ENCODE measurements around the gene IQCH. TPM values are rescaled to one million over a fixed set of nuclear protein-coding genes. Genes with fewer than 3 reads are reported as not detected.

The IQCH gene
- total and polyA plus RNA-seq, 12 donors = 0.29 to 2.6 (median 1.2) TPM

DNA sequence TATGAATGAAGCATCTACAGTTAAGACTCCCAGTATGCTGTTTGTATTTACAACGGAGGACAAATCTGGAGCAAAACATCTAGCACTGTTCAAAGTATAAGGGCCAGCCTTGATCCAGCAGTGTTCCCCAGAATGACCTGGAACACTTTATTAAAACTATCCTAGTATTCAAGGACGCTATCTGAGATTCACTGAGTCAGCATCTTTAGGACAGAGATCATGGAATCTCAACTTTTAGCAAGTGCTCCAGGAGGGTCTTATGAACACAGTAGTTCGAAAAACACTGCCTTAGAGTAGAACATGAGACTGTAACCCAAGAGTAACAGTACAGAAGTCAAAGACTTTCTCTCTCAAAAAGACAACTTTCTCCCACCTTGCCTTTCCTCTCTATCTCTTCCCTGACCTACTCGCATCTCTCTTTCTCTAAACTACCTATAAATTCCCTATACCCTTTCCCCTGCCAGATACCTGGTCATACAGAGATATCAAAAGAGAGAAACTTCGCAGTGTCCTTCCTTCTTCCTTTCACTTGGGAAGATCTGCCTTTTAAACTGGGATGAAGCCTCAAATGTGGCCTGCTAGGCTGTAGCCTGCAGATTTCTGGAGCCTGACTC, 43.9 kb upstream of the IQCH start:
- H3K4me3 ChIP-seq = no peak overlapping the region
- TF ChIP-seq, protein P1, sequence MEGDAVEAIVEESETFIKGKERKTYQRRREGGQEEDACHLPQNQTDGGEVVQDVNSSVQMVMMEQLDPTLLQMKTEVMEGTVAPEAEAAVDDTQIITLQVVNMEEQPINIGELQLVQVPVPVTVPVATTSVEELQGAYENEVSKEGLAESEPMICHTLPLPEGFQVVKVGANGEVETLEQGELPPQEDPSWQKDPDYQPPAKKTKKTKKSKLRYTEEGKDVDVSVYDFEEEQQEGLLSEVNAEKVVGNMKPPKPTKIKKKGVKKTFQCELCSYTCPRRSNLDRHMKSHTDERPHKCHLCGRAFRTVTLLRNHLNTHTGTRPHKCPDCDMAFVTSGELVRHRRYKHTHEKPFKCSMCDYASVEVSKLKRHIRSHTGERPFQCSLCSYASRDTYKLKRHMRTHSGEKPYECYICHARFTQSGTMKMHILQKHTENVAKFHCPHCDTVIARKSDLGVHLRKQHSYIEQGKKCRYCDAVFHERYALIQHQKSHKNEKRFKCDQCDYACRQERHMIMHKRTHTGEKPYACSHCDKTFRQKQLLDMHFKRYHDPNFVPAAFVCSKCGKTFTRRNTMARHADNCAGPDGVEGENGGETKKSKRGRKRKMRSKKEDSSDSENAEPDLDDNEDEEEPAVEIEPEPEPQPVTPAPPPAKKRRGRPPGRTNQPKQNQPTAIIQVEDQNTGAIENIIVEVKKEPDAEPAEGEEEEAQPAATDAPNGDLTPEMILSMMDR (IDR thresholded peaks at IDR 0.05) = no peak
- peaks cover 0 to 49% (median 10%) of the 10 kb centered on the region in 9 donors for H3K36me3 ChIP-seq
- WGBS, 2 donors = 95 to 97% methylated on average over 5 of the region's 5 CpGs
- H3K9me3 ChIP-seq = no peaks in the 10 kb centered on the region
- H3K27me3 ChIP-seq = no peaks in the 10 kb centered on the region
- no peaks in the 10 kb centered on the region for H3K4me1 ChIP-seq
- no peak for ATAC-seq
- DNase-seq = no peak
- intact Hi-C loops (cut with DNase I) = no loop called here
- no peak overlapping the region for H3K27ac ChIP-seq

DNA sequence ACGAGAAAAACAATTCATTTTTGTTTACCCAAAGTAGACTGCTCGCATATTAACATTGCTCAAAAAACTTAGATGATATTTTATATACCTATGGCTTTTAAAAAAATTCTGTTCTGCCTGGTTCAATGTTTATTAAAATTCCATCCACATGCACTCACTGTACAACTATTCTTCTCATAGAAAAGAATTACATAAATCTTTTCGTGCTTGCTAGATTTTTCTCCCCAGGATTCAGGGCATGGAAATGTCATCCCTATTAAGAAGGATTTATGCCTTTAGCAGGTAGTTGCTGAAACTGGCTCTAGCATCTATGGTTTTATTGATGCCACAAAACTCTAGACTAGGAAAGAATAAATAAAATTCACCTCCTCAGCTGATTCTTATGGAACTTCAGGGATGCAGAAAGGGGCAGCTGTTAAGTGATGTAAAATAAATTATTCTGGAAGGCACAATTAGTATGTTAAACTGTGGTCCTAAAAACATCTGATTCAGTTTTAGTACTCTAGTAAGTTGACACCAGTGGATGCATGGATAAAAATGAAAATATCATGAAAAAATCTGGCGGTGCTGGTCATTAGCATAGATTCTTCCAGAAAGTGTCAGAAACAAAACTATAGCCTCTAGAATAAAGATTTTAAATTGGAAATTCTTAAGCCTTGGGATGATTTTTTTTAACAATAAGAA, 41.8 kb upstream of the IQCH start:
- DNase-seq (no peak), ATAC-seq (no peak)
- no peaks in the 10 kb centered on the region for H3K27me3 ChIP-seq
- no peaks in the 10 kb centered on the region for H3K9me3 ChIP-seq
- intact Hi-C loops (cut with DNase I) = no loop called here
- H3K4me3 ChIP-seq = no peak overlapping the region
- peaks cover 0 to 27% (median 10%) of the 10 kb centered on the region in 9 donors for H3K36me3 ChIP-seq
- no peaks in the 10 kb centered on the region for H3K4me1 ChIP-seq
- TF ChIP-seq, protein P1 (IDR thresholded peaks at IDR 0.05) = no peak
- no peak overlapping the region for H3K27ac ChIP-seq
- 97 to 99% methylated on average over 4 of the region's 4 CpGs for WGBS, 2 donors

DNA sequence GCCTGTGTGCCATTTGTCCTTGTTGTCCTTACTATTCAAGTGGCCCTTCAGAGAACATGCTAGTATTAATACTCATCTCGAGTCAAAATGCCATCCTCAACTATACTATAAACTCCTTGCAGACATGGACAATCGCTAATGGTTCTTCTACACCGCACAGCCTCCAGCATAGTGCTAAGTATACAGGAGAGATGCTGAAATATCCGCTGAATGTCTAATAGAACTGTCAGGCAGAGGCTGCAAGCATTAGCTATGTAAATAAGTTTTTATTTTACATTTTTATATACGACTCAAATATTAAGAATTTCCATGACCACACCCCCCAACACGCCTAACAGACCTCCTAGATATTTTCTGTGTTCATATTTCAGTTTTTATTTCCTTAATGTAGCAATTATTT, 39.5 kb upstream of the IQCH start:
- H3K4me1 ChIP-seq = no peaks in the 10 kb centered on the region
- H3K9me3 ChIP-seq = no peaks in the 10 kb centered on the region
- TF ChIP-seq, protein P1 (IDR thresholded peaks at IDR 0.05) = no peak
- DNase-seq (no peak), ATAC-seq (no peak)
- no peaks in the 10 kb centered on the region for H3K27me3 ChIP-seq
- intact Hi-C loops (cut with DNase I) = no loop called here
- no peak overlapping the region for H3K4me3 ChIP-seq
- no peak overlapping the region for H3K27ac ChIP-seq
- peaks cover 0 to 8% (median 0%) of the 10 kb centered on the region in 9 donors for H3K36me3 ChIP-seq
- 84 to 87% methylated on average over 6 of the region's 6 CpGs for WGBS, 2 donors

DNA sequence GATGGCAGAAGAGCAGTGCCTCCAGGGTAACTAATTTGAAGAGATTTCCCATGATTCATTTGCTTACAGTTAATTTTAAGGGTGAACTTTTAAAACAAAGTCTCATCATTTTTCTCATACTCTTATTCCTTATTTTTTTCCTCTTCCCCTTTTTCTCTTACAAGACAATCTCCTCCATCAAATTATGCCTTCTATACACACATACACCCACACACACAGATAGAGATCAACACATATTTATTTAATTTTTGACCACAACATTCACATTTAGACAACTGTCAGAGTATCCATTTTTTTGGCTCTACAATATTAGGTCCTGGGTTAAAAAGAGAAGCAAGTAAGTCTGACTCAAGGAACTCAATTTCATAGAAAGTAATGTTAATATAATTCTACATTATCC, 37.7 kb upstream of the IQCH start:
- Histone ChIP-seq H3K4me1 (no peaks in the 10 kb centered on the region), H3K9me3 (no peaks in the 10 kb centered on the region), H3K36me3 (peaks cover 0 to 12% (median 0%) of the 10 kb centered on the region in 9 donors), H3K27me3 (no peaks in the 10 kb centered on the region), H3K4me3 (no peak overlapping the region), H3K27ac (no peak overlapping the region)
- ATAC-seq = no peak
- DNase-seq = no peak
- intact Hi-C loops (cut with DNase I) = no loop called here
- TF ChIP-seq, protein P1 (IDR thresholded peaks at IDR 0.05) = no peak
